ENCODE data around the gene TNRC6B. TPM values are rescaled to one million over a fixed set of nuclear protein-coding genes. Genes with fewer than 3 reads are reported as not detected.

The TNRC6B gene
- polyA plus RNA-seq, 3 donors = 7.2 to 16.5 (median 11.8) TPM

DNA sequence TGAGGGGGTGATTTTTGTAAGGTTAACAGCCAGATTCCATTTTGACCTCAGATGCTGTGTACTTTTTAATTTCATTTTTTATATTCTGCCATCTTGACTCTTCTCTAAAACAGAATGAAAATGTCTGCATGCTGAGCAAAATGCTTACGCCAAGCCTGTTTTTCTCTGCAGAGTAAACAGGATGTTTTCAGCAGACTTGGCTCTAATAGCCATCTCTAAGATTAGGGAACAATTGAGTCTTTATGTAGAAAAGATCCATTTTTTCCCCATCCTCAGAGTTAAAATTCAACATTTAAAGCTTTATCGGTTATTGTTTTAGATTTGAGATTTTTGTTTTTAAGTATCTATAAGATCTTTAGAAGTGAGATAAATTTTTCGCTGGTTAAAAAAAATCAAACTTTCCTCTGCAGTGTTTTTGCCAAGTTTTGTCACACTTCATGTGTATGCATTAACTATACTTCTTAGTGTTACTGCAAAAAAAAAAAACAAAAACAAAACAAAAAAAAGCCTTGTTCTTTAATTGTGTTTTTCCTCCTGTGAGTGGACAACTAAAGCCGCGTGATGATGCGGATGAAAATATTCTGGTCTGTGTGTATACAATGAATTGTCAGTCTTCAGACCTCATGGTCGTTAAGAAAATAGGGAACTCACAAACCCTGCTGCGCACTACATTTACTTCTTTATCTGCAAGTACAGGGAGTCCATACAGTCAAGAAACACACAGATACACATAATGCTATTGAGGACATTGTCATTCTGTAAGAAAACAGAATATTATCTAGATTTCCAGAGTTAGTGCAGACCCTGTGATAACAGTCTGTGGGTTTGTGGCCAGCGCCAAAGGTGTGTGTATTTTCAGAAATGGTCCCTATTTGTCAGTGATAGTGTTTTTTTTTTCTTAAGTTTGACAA is 151.1 kb downstream of the TNRC6B start:
- Histone ChIP-seq H3K9ac (ENCODE audit: insufficient read depth, low read length, poor library complexity, severe bottlenecking) (no peak overlapping the region), H4K20me1 (ENCODE audit: insufficient read depth, low read length) (peaks cover 6% of the 10 kb centered on the region), H2AFZ (ENCODE audit: insufficient read depth, low read depth, low read length, poor library complexity, severe bottlenecking) (no peak overlapping the region), H3K9me3 (replicated peaks in 1 of 2; ENCODE audit: control insufficient read depth in 1 of 2, insufficient read depth in 1 of 2, low read length in 2 of 2) (no peaks in the 10 kb centered on the region), H3K4me3 (replicated peaks in 1 of 3; ENCODE audit: low read depth in 2 of 3, low read length in 3 of 3) (no peak overlapping the region), H3K4me1 (ENCODE audit: control insufficient read depth in 1 of 2, insufficient read depth in 2 of 2, low read length in 2 of 2) (peaks cover 0 to 10% of the 10 kb centered on the region in 2 donors), H3K79me2 (ENCODE audit: insufficient read depth, low read length) (no peaks in the 10 kb centered on the region), H3K27ac (ENCODE audit: low read depth in 1 of 2, low read length in 2 of 2) (no peak overlapping the region), H3K36me3 (replicated peaks in 1 of 2; ENCODE audit: control insufficient read depth in 1 of 2, insufficient read depth in 2 of 2, low read length in 2 of 2) (peaks cover 36 to 80% of the 10 kb centered on the region in 2 donors), H3K27me3 (ENCODE audit: control insufficient read depth in 2 of 2, insufficient read depth in 2 of 2, low read length in 2 of 2) (no peaks in the 10 kb centered on the region), H3K4me2 (replicated peaks; ENCODE audit: extremely low read depth, low read length, poor library complexity, severe bottlenecking) (no peak overlapping the region)
- Mint-ChIP-seq H3K27ac (peak overlapping the region in 2 of 7 donors; percentile 17 to 54), H3K9me3 (no peaks in the 10 kb centered on the region), H3K4me1 (peaks cover 19% of the 10 kb centered on the region), H3K4me3 (no peak overlapping the region), H3K27me3 (ENCODE audit: low read depth in 3 of 3) (no peaks in the 10 kb centered on the region), H3K36me3 (peaks cover 68 to 85% of the 10 kb centered on the region in 2 donors)
- 20% methylated on average over 1 of the region's 9 CpGs for WGBS (ENCODE audit: insufficient coverage)
- intact Hi-C loops (cut with micrococcal nuclease) = no loop called here
- DNase-seq = no peak
- TF ChIP-seq, protein P1, sequence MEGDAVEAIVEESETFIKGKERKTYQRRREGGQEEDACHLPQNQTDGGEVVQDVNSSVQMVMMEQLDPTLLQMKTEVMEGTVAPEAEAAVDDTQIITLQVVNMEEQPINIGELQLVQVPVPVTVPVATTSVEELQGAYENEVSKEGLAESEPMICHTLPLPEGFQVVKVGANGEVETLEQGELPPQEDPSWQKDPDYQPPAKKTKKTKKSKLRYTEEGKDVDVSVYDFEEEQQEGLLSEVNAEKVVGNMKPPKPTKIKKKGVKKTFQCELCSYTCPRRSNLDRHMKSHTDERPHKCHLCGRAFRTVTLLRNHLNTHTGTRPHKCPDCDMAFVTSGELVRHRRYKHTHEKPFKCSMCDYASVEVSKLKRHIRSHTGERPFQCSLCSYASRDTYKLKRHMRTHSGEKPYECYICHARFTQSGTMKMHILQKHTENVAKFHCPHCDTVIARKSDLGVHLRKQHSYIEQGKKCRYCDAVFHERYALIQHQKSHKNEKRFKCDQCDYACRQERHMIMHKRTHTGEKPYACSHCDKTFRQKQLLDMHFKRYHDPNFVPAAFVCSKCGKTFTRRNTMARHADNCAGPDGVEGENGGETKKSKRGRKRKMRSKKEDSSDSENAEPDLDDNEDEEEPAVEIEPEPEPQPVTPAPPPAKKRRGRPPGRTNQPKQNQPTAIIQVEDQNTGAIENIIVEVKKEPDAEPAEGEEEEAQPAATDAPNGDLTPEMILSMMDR (IDR thresholded peaks at IDR 0.05) = no peak

GRCh38 chr22:40329466-40329865 is 151.7 kb downstream of the TNRC6B start:
- Histone ChIP-seq H3K79me2 (ENCODE audit: insufficient read depth, low read length) (no peaks in the 10 kb centered on the region), H3K4me1 (ENCODE audit: control insufficient read depth in 1 of 2, insufficient read depth in 2 of 2, low read length in 2 of 2) (peaks cover 0 to 10% of the 10 kb centered on the region in 2 donors), H3K9me3 (replicated peaks in 1 of 2; ENCODE audit: control insufficient read depth in 1 of 2, insufficient read depth in 1 of 2, low read length in 2 of 2) (no peaks in the 10 kb centered on the region), H3K4me2 (replicated peaks; ENCODE audit: extremely low read depth, low read length, poor library complexity, severe bottlenecking) (no peak overlapping the region), H3K9ac (ENCODE audit: insufficient read depth, low read length, poor library complexity, severe bottlenecking) (no peak overlapping the region), H4K20me1 (ENCODE audit: insufficient read depth, low read length) (peaks cover 6% of the 10 kb centered on the region), H2AFZ (ENCODE audit: insufficient read depth, low read depth, low read length, poor library complexity, severe bottlenecking) (no peak overlapping the region), H3K27me3 (ENCODE audit: control insufficient read depth in 2 of 2, insufficient read depth in 2 of 2, low read length in 2 of 2) (no peaks in the 10 kb centered on the region), H3K36me3 (replicated peaks in 1 of 2; ENCODE audit: control insufficient read depth in 1 of 2, insufficient read depth in 2 of 2, low read length in 2 of 2) (peaks cover 30 to 73% of the 10 kb centered on the region in 2 donors), H3K4me3 (replicated peaks in 1 of 3; ENCODE audit: low read depth in 2 of 3, low read length in 3 of 3) (no peak overlapping the region), H3K27ac (ENCODE audit: low read depth in 1 of 2, low read length in 2 of 2) (no peak overlapping the region)
- H3K9me3 Mint-ChIP-seq = no peaks in the 10 kb centered on the region
- no peak for DNase-seq
- intact Hi-C loops (cut with micrococcal nuclease) = no loop called here
- peaks cover 64 to 79% of the 10 kb centered on the region in 2 donors for H3K36me3 Mint-ChIP-seq
- TF ChIP-seq, protein P1 (IDR thresholded peaks at IDR 0.05) = no peak
- H3K4me1 Mint-ChIP-seq = peaks cover 19% of the 10 kb centered on the region
- no peak overlapping the region for H3K27ac Mint-ChIP-seq
- no peaks in the 10 kb centered on the region for H3K27me3 Mint-ChIP-seq (ENCODE audit: low read depth in 3 of 3)
- WGBS (ENCODE audit: insufficient coverage) = 100% methylated on average over 1 of the region's 9 CpGs
- H3K4me3 Mint-ChIP-seq = no peak overlapping the region
